Common myeloid progenitor, CD34-positive (primary cell): ENCODE results near the gene PLEKHA7.

ENCODE experiments used
- CTCF ChIA-PET: fragments of 350-600 bp; sonication (Branson Sonifier 250); formaldehyde crosslinking; loops from one replicate; lab custom pipeline; 2021; ENCODE audit warnings: antibody characterized with exemption; lab: Charles Lee
- POLR2A ChIA-PET: fragments of 350-600 bp; sonication (Branson Sonifier 250); formaldehyde crosslinking; loops from one replicate; lab custom pipeline; 2021; ENCODE audit warnings: antibody characterized with exemption; lab: Charles Lee
- DNase-seq, 3 donors: peaks; one replicate each; pipeline versions ENCODE4 v3.0.0 to v3.0.0-alpha.2; 2013
- H3K27ac ChIP-seq, 2 experiments: 1 replicate in 1 of 2; 2 replicates in 1 of 2; pipeline ENCODE4 v1.7.0; 2013; ENCODE audit warnings: inconsistent platforms in 2 of 2, low read length in 2 of 2, mild to moderate bottlenecking in 2 of 2, low read depth in 1 of 2, moderate library complexity in 1 of 2; ENCODE audit not compliant: severe bottlenecking in 2 of 2, insufficient read depth in 1 of 2, poor library complexity in 1 of 2
- H3K27me3 ChIP-seq, 5 experiments: replicated peaks in 2 of 5; 1 replicate in 3 of 5; 2 replicates in 2 of 5; pipeline versions ENCODE4 v1.6.1 to v1.7.0; 2013; ENCODE audit warnings: low read length in 4 of 5, mild to moderate bottlenecking in 2 of 5, moderate library complexity in 2 of 5, inconsistent platforms in 1 of 5; ENCODE audit not compliant: insufficient read depth in 5 of 5, control insufficient read depth in 4 of 5
- H3K36me3 ChIP-seq, 4 experiments: 1 replicate in 2 of 4; 2 replicates in 2 of 4; pipeline versions ENCODE4 v1.6.1 to v1.7.0; 2013; ENCODE audit warnings: low read length in 3 of 4, control low read depth in 1 of 4, mild to moderate bottlenecking in 1 of 4; ENCODE audit not compliant: control insufficient read depth in 4 of 4, insufficient read depth in 4 of 4
- H3K4me1 ChIP-seq, 4 experiments: 1 replicate in 3 of 4; 2 replicates in 1 of 4; pipeline versions ENCODE4 v1.6.1 to v1.7.1; 2013; ENCODE audit warnings: low read length in 3 of 4, mild to moderate bottlenecking in 3 of 4, control low read depth in 1 of 4, inconsistent platforms in 1 of 4, moderate library complexity in 1 of 4; ENCODE audit not compliant: control insufficient read depth in 4 of 4, insufficient read depth in 4 of 4; ENCODE audit errors: control extremely low read depth in 1 of 4
- H3K4me3 ChIP-seq, 7 experiments: 1 replicate in 4 of 7; 2 replicates in 3 of 7; pipeline versions ENCODE4 v1.5.1 to v1.7.0; 2013; ENCODE audit warnings: mild to moderate bottlenecking in 7 of 7, low read length in 6 of 7, moderate library complexity in 6 of 7, inconsistent platforms in 2 of 7, low read depth in 2 of 7, control low read depth in 1 of 7; ENCODE audit not compliant: insufficient read depth in 4 of 7, control insufficient read depth in 1 of 7; ENCODE audit errors: extremely low read depth in 1 of 7
- H3K9me3 ChIP-seq, 5 experiments: 1 replicate in 4 of 5; 2 replicates in 1 of 5; pipeline versions ENCODE4 v1.6.1 to v1.7.1; 2013; ENCODE audit warnings: low read length in 4 of 5, mild to moderate bottlenecking in 2 of 5, inconsistent platforms in 1 of 5, low read depth in 1 of 5, moderate library complexity in 1 of 5; ENCODE audit not compliant: control insufficient read depth in 4 of 5, insufficient read depth in 2 of 5; ENCODE audit errors: control extremely low read depth in 1 of 5
- WGBS: methylation state at CpG from one replicate; pipeline ENCODE4 v1.1.5; 2013; ENCODE audit not compliant: insufficient coverage; 5-methylcytosine and 5-hydroxymethylcytosine counted together

Gene PLEKHA7

GRCh38 chr11:16945671-16946469, 68.3 kb downstream of the PLEKHA7 start:
- H3K4me1 ChIP-seq: peaks cover 0 to 1% (median 0%) of the 10 kb centered on the region in 4 experiments
- H3K9me3 ChIP-seq: no peaks in the 10 kb centered on the region
- peak; percentile 54 to 68 (median 63) for DNase-seq
- no peak overlapping the region for H3K4me3 ChIP-seq
- 48% methylated on average over 6 of the region's 9 CpGs for WGBS
- no peak overlapping the region for H3K27ac ChIP-seq
- ChIA-PET POLR2A (no interaction called here), CTCF (interaction anchor here (0.9 to 2.6 kb wide), 4 partner anchors 25 to 119 kb away, joined by 3 to 15 read pairs (median 8); no protein-coding TSS in a partner anchor)
- no peaks in the 10 kb centered on the region for H3K27me3 ChIP-seq
- no peaks in the 10 kb centered on the region for H3K36me3 ChIP-seq

DNA sequence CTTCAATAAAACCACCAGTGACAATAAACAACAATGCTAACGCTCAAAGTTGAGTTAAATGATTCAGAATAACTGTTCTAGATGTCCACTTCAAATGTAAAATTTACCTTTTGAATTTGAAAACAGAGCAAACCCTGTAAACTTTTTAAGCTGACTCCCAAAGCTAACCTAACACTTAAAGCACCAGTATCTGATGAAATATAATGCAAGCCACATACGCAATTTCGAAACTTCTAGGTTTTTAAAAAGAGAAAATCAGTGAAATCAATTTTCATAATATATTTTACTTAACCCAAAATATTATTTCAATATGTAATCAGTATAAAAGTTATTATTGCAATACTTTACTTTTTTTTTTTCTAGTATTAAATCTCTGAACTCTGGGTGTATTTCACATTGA, 71.3 kb downstream of the PLEKHA7 start:
- H3K36me3 ChIP-seq: no peaks in the 10 kb centered on the region
- H3K4me1 ChIP-seq: peaks cover 0 to 1% (median 0%) of the 10 kb centered on the region in 4 experiments
- H3K9me3 ChIP-seq: no peaks in the 10 kb centered on the region
- H3K4me3 ChIP-seq: no peak overlapping the region
- 100% methylated on average over 1 of the region's 3 CpGs for WGBS
- no peak for DNase-seq
- CTCF ChIA-PET: interaction anchor here (0.9 to 2.7 kb wide), 2 partner anchors 78 to 121 kb away, joined by 3 to 22 read pairs; no protein-coding TSS in a partner anchor
- H3K27me3 ChIP-seq: no peaks in the 10 kb centered on the region
- no peak overlapping the region for H3K27ac ChIP-seq
- POLR2A ChIA-PET: no interaction called here

DNA sequence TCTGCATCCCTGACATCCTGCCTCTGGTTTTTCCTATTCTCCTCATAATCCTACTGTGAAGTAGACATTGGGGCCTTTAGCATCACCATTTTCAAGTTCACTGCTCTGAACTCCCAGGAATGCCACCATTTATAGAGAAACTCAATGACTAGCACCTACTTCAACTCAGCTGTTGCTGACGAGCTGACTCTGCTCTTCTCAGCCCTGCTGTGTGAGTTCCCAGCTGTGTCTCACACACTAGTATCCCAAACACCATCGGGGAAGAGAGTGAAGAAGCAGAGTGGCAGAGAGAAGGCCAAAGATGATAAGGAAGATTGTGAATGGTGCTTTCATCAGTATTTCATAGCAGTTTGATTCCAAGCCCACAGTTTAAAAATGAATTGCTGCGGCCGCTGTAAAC, 71.9 kb downstream of the PLEKHA7 start:
- 100% methylated on average over 2 of the region's 4 CpGs for WGBS
- POLR2A ChIA-PET: no interaction called here
- CTCF ChIA-PET: interaction anchor here (0.9 to 2.7 kb wide), 2 partner anchors 79 to 122 kb away, joined by 3 to 22 read pairs; no protein-coding TSS in a partner anchor
- Histone ChIP-seq H3K27me3 (no peaks in the 10 kb centered on the region), H3K27ac (no peak overlapping the region), H3K4me3 (no peak overlapping the region), H3K36me3 (no peaks in the 10 kb centered on the region), H3K9me3 (no peaks in the 10 kb centered on the region), H3K4me1 (peaks cover 0 to 1% (median 0%) of the 10 kb centered on the region in 4 experiments)
- DNase-seq: no peak

GRCh38 chr11:16941935-16942334, 72.3 kb downstream of the PLEKHA7 start:
- no peak for DNase-seq
- Histone ChIP-seq H3K27ac (no peak overlapping the region), H3K4me3 (no peak overlapping the region), H3K27me3 (no peaks in the 10 kb centered on the region), H3K9me3 (no peaks in the 10 kb centered on the region), H3K36me3 (no peaks in the 10 kb centered on the region), H3K4me1 (peaks cover 0 to 1% (median 0%) of the 10 kb centered on the region in 4 experiments)
- 80% methylated on average over 5 of the region's 5 CpGs for WGBS
- ChIA-PET CTCF (interaction anchor here (1.6 to 2.7 kb wide), 2 partner anchors 9 to 122 kb away, joined by 7 to 22 read pairs; no protein-coding TSS in a partner anchor), POLR2A (no interaction called here)

DNA sequence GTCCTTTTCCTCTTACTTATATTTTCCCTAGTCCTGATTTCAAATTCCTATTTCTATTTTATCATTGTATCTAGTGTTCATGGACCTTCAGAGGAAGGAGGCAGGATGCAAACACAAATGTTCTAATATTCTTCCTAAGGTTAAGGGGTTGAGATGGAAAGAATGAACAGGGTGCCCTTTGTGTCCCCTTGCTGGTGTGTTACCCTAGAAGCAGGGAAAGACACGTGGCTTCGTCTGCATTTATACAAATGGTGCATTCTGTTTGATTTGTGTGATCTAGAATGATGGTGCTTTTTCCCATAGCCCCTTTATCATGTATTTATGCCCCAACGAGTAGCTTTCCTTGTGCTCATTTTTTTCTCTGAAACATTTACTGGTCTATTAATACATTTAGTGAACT, 76.2 kb downstream of the PLEKHA7 start:
- no peak overlapping the region for H3K27ac ChIP-seq
- peaks cover 0 to 10% (median 0%) of the 10 kb centered on the region in 5 experiments for H3K27me3 ChIP-seq
- H3K4me1 ChIP-seq: no peaks in the 10 kb centered on the region
- no peaks in the 10 kb centered on the region for H3K36me3 ChIP-seq
- no peak overlapping the region for H3K4me3 ChIP-seq
- DNase-seq: no peak
- CTCF ChIA-PET: interaction anchor here (1.1 to 2.7 kb wide), 3 partner anchors 57 to 152 kb away, joined by 3 to 18 read pairs (median 4); no protein-coding TSS in a partner anchor
- no peaks in the 10 kb centered on the region for H3K9me3 ChIP-seq
- WGBS: 100% methylated on average over 2 of the region's 3 CpGs
- POLR2A ChIA-PET: no interaction called here

GRCh38 chr11:16936643-16937042, 77.6 kb downstream of the PLEKHA7 start:
- no peak overlapping the region for H3K4me3 ChIP-seq
- ChIA-PET POLR2A (no interaction called here), CTCF (interaction anchor here (0.8 to 2.7 kb wide), 4 partner anchors 17 to 267 kb away, joined by 3 to 18 read pairs (median 3); no protein-coding TSS in a partner anchor)
- WGBS: 100% methylated on average over 1 of the region's 1 CpG
- no peaks in the 10 kb centered on the region for H3K36me3 ChIP-seq
- H3K9me3 ChIP-seq: no peaks in the 10 kb centered on the region
- no peak for DNase-seq
- no peak overlapping the region for H3K27ac ChIP-seq
- H3K27me3 ChIP-seq: peaks cover 0 to 11% (median 0%) of the 10 kb centered on the region in 5 experiments
- H3K4me1 ChIP-seq: no peaks in the 10 kb centered on the region
